Activated effector memory CD4-positive, alpha-beta T cell treated with anti-CD3 and anti-CD28 coated beads, Interleukin-2, amount 50 U/mL, for 16 hours (primary cell): ENCODE results near the gene SPATA31A6.
"Not testable (repeated sequence)": the region's sequence is repeated elsewhere in the genome, so short reads cannot be mapped to it uniquely, and the experiment has no call there.

Experiments used
- DNase-seq: peaks from one replicate; pipeline ENCODE4 v3.0.0-alpha.2; 2020

Gene SPATA31A6

GRCh38 chr9:42183359-42183758, at the start of gene SPATA31A6:
Gene SPATA31A6 (plus strand): TSS chr9:42183659. CDS start chr9:42183688, 29 bp downstream.
- not testable (repeated sequence) for DNase-seq

GRCh38 chr9:42160299-42160698, 23.2 kb upstream of the SPATA31A6 start:
- not testable (repeated sequence) for DNase-seq

GRCh38 chr9:42219861-42220260, 36.4 kb downstream of the SPATA31A6 start:
- not testable (repeated sequence) for DNase-seq

- not testable (repeated sequence) for DNase-seq
Measured at GRCh38 chr9:42223230-42223629, 39.8 kb downstream of the SPATA31A6 start.

GRCh38 chr9:42233031-42233430, 49.6 kb downstream of the SPATA31A6 start:
- not testable (repeated sequence) for DNase-seq

GRCh38 chr9:42234610-42235009, 51.2 kb downstream of the SPATA31A6 start:
- not testable (repeated sequence) for DNase-seq

- not testable (repeated sequence) for DNase-seq
Measured at GRCh38 chr9:42235352-42235991, 52.0 kb downstream of the SPATA31A6 start.

GRCh38 chr9:42236097-42236496, 52.6 kb downstream of the SPATA31A6 start:
- DNase-seq, result not testable (repeated sequence)

GRCh38 chr9:42237381-42237780, 53.9 kb downstream of the SPATA31A6 start:
- DNase-seq, result not testable (repeated sequence)

GRCh38 chr9:42238862-42239261, 55.4 kb downstream of the SPATA31A6 start:
- not testable (repeated sequence) for DNase-seq
